OCI-LY3 (cell line): Measurements from ENCODE around the gene ZFAND3.

Experiments
- H2AFZ ChIP-seq: fragments of 200-600, 300-600 bp; shearing (Covaris generic); 2 replicates; pipeline ENCODE4 v1.6.0; 2014; ENCODE audit warnings: antibody characterized with exemption, low read depth, low read length
- H3K27ac ChIP-seq: fragments of 200-600, 300-600 bp; sonication (generic); 2 replicates; pipeline ENCODE4 v1.5.1; 2014; ENCODE audit warnings: mild to moderate bottlenecking, low read length, moderate library complexity, mixed read lengths
- H3K27me3 ChIP-seq: fragments of 200-600, 300-600 bp; sonication (generic); 2 replicates; pipeline ENCODE4 v1.6.1; 2014; ENCODE audit warnings: low read depth, low read length, mixed read lengths
- H3K36me3 ChIP-seq: fragments of 200-600, 300-600 bp; sonication (generic); replicated peaks from 2 replicates; pipeline ENCODE3; 2014; ENCODE audit warnings: low read depth, low read length, mixed read lengths
- H3K4me1 ChIP-seq: fragments of 300-600, 200-600 bp; sonication (generic); 2 replicates; pipeline ENCODE4 v1.6.1; 2014; ENCODE audit warnings: low read length, mixed read lengths
- H3K4me2 ChIP-seq: fragments of 200-600, 300-600 bp; sonication (generic); 2 replicates; pipeline ENCODE4 v1.6.1; 2014; ENCODE audit warnings: low read length, mixed read lengths
- H3K4me3 ChIP-seq: fragments of 300-600, 200-600 bp; sonication (generic); 2 replicates; pipeline ENCODE4 v1.5.1; 2014; ENCODE audit warnings: antibody characterized with exemption, mild to moderate bottlenecking, low read length, moderate library complexity
- H3K79me2 ChIP-seq: fragments of 300-600, 200-600 bp; shearing (Covaris generic); 2 replicates; pipeline ENCODE4 v1.6.1; 2014; ENCODE audit warnings: mild to moderate bottlenecking, low read length, mixed read lengths
- H3K9ac ChIP-seq: fragments of 300-600, 200-600 bp; shearing (Covaris generic); 2 replicates; pipeline ENCODE4 v1.6.0; 2014; ENCODE audit warnings: mild to moderate bottlenecking, low read length, moderate library complexity
- H3K9me3 ChIP-seq: fragments of 200-600, 300-600 bp; shearing (Covaris generic); 2 replicates; pipeline ENCODE4 v1.6.1; 2014; ENCODE audit warnings: low read length, mixed read lengths; ENCODE audit not compliant: insufficient read depth
- H4K20me1 ChIP-seq: fragments of 200-600, 300-600 bp; sonication (generic); 2 replicates; pipeline ENCODE4 v1.6.1; 2016; ENCODE audit warnings: low read length, mixed read lengths; ENCODE audit not compliant: insufficient read depth
- CTCF ChIP-seq: fragments of 200-600, 300-600 bp; sonication (generic); IDR thresholded peaks from 2 replicates; pipeline ENCODE4 v1.5.1; 2014; ENCODE audit warnings: antibody characterized with exemption, low read length, low read depth
- EZH2phosphoT487 ChIP-seq: fragments of 200-600 bp; shearing (Covaris generic); IDR thresholded peaks from 2 replicates; pipeline ENCODE4 v1.6.1; 2018; ENCODE audit warnings: antibody characterized with exemption, mixed run types, low read depth

The ZFAND3 gene

DNA sequence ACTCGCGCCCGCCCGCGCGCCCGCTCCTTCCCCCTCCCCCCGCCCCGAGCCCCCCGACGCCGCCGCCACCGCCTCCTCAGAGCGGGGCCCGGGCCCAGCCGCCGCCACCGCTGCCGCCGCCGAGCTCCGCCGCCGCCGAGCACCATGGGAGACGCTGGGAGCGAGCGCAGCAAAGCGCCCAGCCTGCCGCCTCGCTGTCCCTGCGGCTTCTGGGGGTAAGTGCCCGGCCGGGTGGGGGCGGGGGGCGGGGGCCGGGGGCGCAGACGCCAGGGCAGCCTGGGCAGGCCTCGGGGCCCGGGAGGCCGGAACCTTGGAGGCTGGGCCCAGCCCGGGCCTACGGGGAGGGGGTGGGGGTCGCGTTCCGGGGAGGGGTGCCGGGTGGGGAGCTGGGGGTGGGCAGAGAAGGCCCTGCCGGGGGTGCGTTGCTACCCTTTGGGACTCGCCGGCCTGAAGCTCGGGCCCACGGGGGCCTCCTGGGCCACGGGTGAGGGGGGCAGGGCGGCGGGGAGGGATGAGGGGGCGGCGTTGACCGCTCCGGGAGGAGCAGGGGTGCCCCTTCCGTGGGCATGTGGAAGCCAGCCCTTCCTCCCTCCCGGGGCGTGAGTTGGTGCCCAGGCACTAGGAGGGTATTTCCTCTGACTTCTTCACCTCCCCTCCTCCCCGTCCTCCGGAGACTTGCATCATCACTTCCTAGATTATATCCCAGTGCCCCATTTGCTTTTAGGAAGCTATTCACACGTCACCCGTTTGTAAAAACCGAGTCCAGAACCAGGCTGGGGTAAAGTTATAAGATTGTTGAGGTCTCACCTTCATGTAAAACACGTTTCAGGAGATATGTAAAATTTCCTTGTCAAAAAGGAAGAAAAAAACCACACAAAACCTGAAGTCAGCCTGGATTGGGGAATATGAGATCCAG is 533 bp downstream of the ZFAND3 start:
- Histone ChIP-seq H3K79me2 (peaks cover 53% of the 10 kb centered on the region), H3K36me3 (no peaks in the 10 kb centered on the region), H3K9ac (peak overlapping the region; percentile 88), H3K4me2 (peak overlapping the region; percentile 84), H3K27me3 (no peaks in the 10 kb centered on the region), H3K4me3 (peak overlapping the region; percentile 85), H3K9me3 (no peaks in the 10 kb centered on the region), H4K20me1 (peaks cover 41% of the 10 kb centered on the region), H3K27ac (peak overlapping the region; percentile 78), H2AFZ (no peak overlapping the region), H3K4me1 (peaks cover 14% of the 10 kb centered on the region)
- TF ChIP-seq CTCF (no peak), EZH2phosphoT487 (no peak)

GRCh38 chr6:37820718-37821079 is 1.2 kb downstream of the ZFAND3 start:
- no peaks in the 10 kb centered on the region for H3K27me3 ChIP-seq
- no peak for TF ChIP-seq EZH2phosphoT487
- TF ChIP-seq CTCF, result no peak
- peak overlapping the region; percentile 85 for H3K4me3 ChIP-seq
- H3K36me3 ChIP-seq, result no peaks in the 10 kb centered on the region
- peaks cover 14% of the 10 kb centered on the region for H3K4me1 ChIP-seq
- H3K9ac ChIP-seq, result peak overlapping the region; percentile 88
- H3K4me2 ChIP-seq, result peak overlapping the region; percentile 84
- no peaks in the 10 kb centered on the region for H3K9me3 ChIP-seq
- H3K27ac ChIP-seq, result no peak overlapping the region
- no peak overlapping the region for H2AFZ ChIP-seq
- H3K79me2 ChIP-seq, result peaks cover 59% of the 10 kb centered on the region
- peaks cover 44% of the 10 kb centered on the region for H4K20me1 ChIP-seq

GRCh38 chr6:37821446-37821845 is 1.9 kb downstream of the ZFAND3 start:
- H3K4me1 ChIP-seq, result peaks cover 14% of the 10 kb centered on the region
- no peaks in the 10 kb centered on the region for H3K9me3 ChIP-seq
- peaks cover 51% of the 10 kb centered on the region for H4K20me1 ChIP-seq
- H3K36me3 ChIP-seq, result peaks cover 3% of the 10 kb centered on the region
- H3K4me3 ChIP-seq, result no peak overlapping the region
- no peak overlapping the region for H3K27ac ChIP-seq
- TF ChIP-seq CTCF, result no peak
- no peak for TF ChIP-seq EZH2phosphoT487
- no peak overlapping the region for H2AFZ ChIP-seq
- no peaks in the 10 kb centered on the region for H3K27me3 ChIP-seq
- H3K79me2 ChIP-seq, result peaks cover 66% of the 10 kb centered on the region
- H3K9ac ChIP-seq, result no peak overlapping the region
- peak overlapping the region; percentile 84 for H3K4me2 ChIP-seq

DNA sequence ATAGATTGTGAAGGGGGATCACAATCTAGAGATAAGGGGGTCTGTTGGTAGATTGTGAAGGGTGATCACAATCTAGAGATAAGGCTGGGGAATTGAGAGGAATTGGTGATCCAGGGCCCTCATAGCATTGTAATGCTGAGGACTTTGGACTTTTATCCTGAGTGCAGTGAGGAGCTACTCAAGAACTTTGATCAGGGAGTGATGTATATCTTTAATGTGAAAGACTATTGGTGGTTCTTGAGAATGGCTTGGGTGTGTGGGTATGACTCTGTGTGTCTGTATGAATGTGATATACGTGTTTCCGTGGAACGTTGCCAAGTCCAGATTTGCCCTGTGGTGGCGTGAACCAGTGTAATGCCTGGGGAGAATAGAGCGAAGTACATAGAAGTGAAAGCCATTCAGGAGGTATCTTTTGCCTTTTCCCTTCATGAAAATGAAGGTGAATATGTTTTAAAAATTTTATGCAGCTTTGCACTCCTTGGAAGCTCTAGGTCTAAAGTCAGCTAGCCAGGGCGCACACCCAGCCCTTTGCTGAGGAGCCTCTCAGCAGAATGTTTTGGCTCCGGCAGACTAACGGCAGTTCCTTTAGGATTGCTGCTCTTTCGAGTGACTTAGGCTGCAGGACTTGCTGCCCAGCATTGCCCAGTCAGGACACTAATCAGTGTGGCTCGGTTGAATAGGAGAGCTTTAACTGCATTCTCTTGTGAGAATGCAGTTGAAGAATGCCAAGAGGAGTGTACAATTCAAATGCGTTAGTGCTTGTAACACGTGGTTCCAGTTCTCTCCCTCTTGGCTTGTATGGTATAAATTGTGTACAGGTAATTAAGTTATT is 3.5 kb downstream of the ZFAND3 start:
- Histone ChIP-seq H3K79me2 (peaks cover 81% of the 10 kb centered on the region), H3K9me3 (no peaks in the 10 kb centered on the region), H2AFZ (no peak overlapping the region), H3K27ac (no peak overlapping the region), H3K9ac (no peak overlapping the region), H3K4me2 (no peak overlapping the region), H3K4me1 (peaks cover 11% of the 10 kb centered on the region), H3K27me3 (no peaks in the 10 kb centered on the region), H3K4me3 (no peak overlapping the region), H3K36me3 (peaks cover 3% of the 10 kb centered on the region), H4K20me1 (peaks cover 68% of the 10 kb centered on the region)
- TF ChIP-seq EZH2phosphoT487 (no peak), CTCF (no peak)
